A673 (cell line): Measurements from ENCODE around the gene MGP. TPM values are rescaled to one million over a fixed set of nuclear protein-coding genes. Genes with fewer than 3 reads are reported as not detected.

ENCODE experiments used
- BruUV-seq: library from RNA; stranded (reverse); fragments of 400-500 nt; replicated peaks from 2 replicates; lab custom pipeline; 2021; lab: Mats Ljungman, UMichigan
- CTCF ChIA-PET: fragments of 300-600 bp; sonication (Branson Sonifier 250); formaldehyde crosslinking; loops from one replicate; lab custom pipeline; 2022; ENCODE audit warnings: antibody characterized with exemption; lab: Charles Lee
- POLR2A ChIA-PET: fragments of 300-600 bp; sonication (Branson Sonifier 250); formaldehyde crosslinking; loops from one replicate; lab custom pipeline; 2022; ENCODE audit warnings: antibody characterized with exemption; ENCODE audit not compliant: low non-redundant PET; lab: Charles Lee
- DNase-seq: peaks from one replicate; pipeline ENCODE4 v3.0.0-alpha.2; 2015; ENCODE audit warnings: low spot score
- H3K27ac ChIP-seq: fragments of 200-600 bp; sonication (generic); 2 replicates; pipeline ENCODE4 v1.5.1; 2016; ENCODE audit warnings: mixed run types, low read depth, mild to moderate bottlenecking, mixed read lengths, antibody characterized with exemption, low read length; ENCODE audit not compliant: poor library complexity, severe bottlenecking
- H3K27me3 ChIP-seq: fragments of 200-600 bp; sonication (generic); replicated peaks from 2 replicates; pipeline ENCODE4 v1.6.1; 2017; ENCODE audit warnings: mixed run types, low read depth, mild to moderate bottlenecking, mixed read lengths, antibody characterized with exemption, low read length; ENCODE audit not compliant: insufficient read depth, poor library complexity
- H3K36me3 ChIP-seq: fragments of 200-600 bp; sonication (generic); 2 replicates; pipeline ENCODE4 v1.6.1; 2016; ENCODE audit warnings: mixed run types, mild to moderate bottlenecking, mixed read lengths, antibody characterized with exemption, low read length; ENCODE audit not compliant: insufficient read depth, poor library complexity, severe bottlenecking
- H3K4me1 ChIP-seq: fragments of 200-600 bp; sonication (generic); 2 replicates; pipeline ENCODE4 v1.6.1; 2017; ENCODE audit warnings: mixed run types, mild to moderate bottlenecking, mixed read lengths, antibody characterized with exemption, low read length; ENCODE audit not compliant: insufficient read depth, poor library complexity, severe bottlenecking
- H3K4me3 ChIP-seq: fragments of 200-600 bp; sonication (generic); 2 replicates; pipeline ENCODE4 v1.5.1; 2016; ENCODE audit warnings: low read depth, mixed run types, mild to moderate bottlenecking, mixed read lengths, low read length; ENCODE audit not compliant: poor library complexity, severe bottlenecking
- H3K9me3 ChIP-seq: fragments of 200-600 bp; sonication (generic); 2 replicates; pipeline ENCODE4 v1.6.1; 2016; ENCODE audit warnings: mixed run types, low read depth, mild to moderate bottlenecking, mixed read lengths, antibody characterized with exemption, low read length; ENCODE audit not compliant: poor library complexity, severe bottlenecking
- EZH2 ChIP-seq: fragments of 200-600 bp; sonication (generic); IDR thresholded peaks from 2 replicates; pipeline ENCODE4 v1.6.1; 2017; ENCODE audit warnings: borderline replicate concordance, low read depth, mild to moderate bottlenecking, mixed read lengths, antibody characterized with exemption, low read length; ENCODE audit not compliant: poor library complexity, severe bottlenecking
- intact Hi-C: fragments of 100-400 bp; cut with micrococcal nuclease; formaldehyde crosslinking; loops from one replicate; pipeline ENCODE4 v1.10.0; 2022; ENCODE audit not compliant: unreplicated experiment
- total RNA-seq: library from RNA; stranded (reverse); gene quantifications from 2 replicates; pipeline ENCODE4 v1.2.3, GENCODE V29; 2021
- TF ChIP-seq, protein P1 (sequence below): fragments of 300-800, 200-600 bp; sonication (generic); conservative IDR thresholded peaks from 2 replicates; pipeline ENCODE4 v1.5.1; 2017; ENCODE audit warnings: low read depth, mild to moderate bottlenecking, antibody characterized with exemption, low read length, moderate library complexity, mixed read lengths

MGP gene
- total RNA-seq, 1 experiment from 2014 or later = not detected

DNA sequence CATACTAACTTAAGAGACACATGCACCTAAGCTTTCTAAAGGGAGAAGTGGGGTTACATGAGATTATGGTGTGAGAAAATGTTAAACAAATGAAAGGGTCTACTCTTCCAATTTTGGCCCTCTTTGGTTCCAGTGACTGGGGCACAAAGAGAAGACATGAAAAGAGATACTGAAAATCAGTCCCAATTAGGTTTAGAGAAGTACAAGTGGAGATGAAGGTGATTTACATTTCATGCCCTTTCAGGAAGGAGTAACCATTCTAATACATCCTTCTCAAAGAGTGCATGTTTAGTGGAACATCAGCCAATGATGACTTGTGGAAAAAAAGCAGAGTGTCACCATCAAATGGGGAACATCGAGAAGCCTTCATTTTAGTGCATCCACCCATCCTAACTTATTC lies 14.4 kb downstream of the MGP start:
- Histone ChIP-seq H3K9me3 (no peaks in the 10 kb centered on the region), H3K4me3 (no peak overlapping the region), H3K27me3 (no peaks in the 10 kb centered on the region), H3K36me3 (no peaks in the 10 kb centered on the region), H3K4me1 (no peaks in the 10 kb centered on the region), H3K27ac (no peak overlapping the region)
- CTCF ChIA-PET = no interaction called here
- intact Hi-C loops = no loop called here
- BruUV-seq = no TSS peak
- no peak for TF ChIP-seq EZH2
- TF ChIP-seq, protein P1, sequence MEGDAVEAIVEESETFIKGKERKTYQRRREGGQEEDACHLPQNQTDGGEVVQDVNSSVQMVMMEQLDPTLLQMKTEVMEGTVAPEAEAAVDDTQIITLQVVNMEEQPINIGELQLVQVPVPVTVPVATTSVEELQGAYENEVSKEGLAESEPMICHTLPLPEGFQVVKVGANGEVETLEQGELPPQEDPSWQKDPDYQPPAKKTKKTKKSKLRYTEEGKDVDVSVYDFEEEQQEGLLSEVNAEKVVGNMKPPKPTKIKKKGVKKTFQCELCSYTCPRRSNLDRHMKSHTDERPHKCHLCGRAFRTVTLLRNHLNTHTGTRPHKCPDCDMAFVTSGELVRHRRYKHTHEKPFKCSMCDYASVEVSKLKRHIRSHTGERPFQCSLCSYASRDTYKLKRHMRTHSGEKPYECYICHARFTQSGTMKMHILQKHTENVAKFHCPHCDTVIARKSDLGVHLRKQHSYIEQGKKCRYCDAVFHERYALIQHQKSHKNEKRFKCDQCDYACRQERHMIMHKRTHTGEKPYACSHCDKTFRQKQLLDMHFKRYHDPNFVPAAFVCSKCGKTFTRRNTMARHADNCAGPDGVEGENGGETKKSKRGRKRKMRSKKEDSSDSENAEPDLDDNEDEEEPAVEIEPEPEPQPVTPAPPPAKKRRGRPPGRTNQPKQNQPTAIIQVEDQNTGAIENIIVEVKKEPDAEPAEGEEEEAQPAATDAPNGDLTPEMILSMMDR = no peak
- no peak for DNase-seq
- POLR2A ChIA-PET = no interaction called here

DNA sequence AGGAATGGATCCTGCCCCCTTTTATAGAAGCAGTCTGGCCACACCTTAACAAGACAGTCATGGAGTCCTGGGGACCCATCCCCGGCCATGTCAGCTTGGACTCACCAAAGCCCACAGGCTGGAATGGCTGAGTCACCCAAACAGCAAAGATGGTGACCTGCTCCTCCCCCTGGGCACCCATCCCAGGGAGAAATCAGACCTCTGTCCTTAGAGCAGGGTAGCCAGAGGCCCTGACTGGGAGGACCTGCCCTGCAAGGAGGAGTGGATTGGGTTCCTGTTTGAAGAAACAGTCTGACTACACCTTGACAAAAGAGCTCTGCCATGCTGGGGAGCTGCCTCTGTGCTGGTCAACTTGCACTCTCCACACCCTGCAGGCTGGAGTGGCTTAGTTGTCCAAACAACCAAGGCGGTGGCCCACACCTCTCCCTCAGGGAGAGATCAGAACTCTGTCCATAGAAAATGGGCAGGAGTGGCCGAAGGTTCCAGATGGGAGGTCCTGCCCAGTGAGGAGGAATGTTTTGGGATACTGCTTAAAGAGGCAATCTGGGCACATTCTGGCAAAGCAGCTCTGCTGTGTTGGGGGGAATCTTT lies 16.6 kb downstream of the MGP start:
- Histone ChIP-seq H3K27me3 (no peaks in the 10 kb centered on the region), H3K27ac (no peak overlapping the region), H3K4me3 (no peak overlapping the region), H3K9me3 (no peaks in the 10 kb centered on the region), H3K36me3 (no peaks in the 10 kb centered on the region), H3K4me1 (no peaks in the 10 kb centered on the region)
- no peak for DNase-seq
- CTCF ChIA-PET = no interaction called here
- POLR2A ChIA-PET = no interaction called here
- intact Hi-C loops = no loop called here
- TF ChIP-seq, protein P1 = no peak
- no peak for TF ChIP-seq EZH2
- BruUV-seq = no TSS peak

DNA sequence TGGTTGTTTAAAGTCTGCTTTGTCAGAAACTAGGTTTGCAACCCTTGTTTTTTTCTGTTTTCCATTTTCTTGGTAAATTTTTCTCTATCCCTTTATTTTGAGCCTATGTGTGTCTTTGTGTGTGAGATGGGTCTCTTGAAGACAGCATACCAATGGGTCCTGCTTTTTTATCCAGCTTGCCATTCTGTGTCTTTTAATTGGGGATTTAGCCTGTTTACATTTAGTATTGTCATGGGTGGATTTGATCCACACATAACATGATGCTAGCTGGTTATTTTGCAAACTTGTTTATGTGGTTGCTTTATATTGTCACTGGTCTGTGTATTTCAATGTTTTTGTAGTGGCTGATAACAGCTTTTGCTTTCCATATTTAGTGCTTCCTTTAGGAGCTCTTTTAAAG lies 25.2 kb downstream of the MGP start:
- Histone ChIP-seq H3K36me3 (no peaks in the 10 kb centered on the region), H3K9me3 (peaks cover 3% of the 10 kb centered on the region), H3K27ac (no peak overlapping the region), H3K4me1 (no peaks in the 10 kb centered on the region), H3K4me3 (no peak overlapping the region), H3K27me3 (no peaks in the 10 kb centered on the region)
- TF ChIP-seq EZH2 = no peak
- TF ChIP-seq, protein P1 = no peak
- CTCF ChIA-PET = no interaction called here
- POLR2A ChIA-PET = no interaction called here
- BruUV-seq = no TSS peak
- intact Hi-C loops = no loop called here
- DNase-seq = no peak
